HCT116 (cell line): ENCODE measurements around the gene ADARB1. TPM values are rescaled to one million over a fixed set of nuclear protein-coding genes. Genes with fewer than 3 reads are reported as not detected.

Experiments
- ATAC-seq: fragments of 200-7000 bp; cut with Tn5 transposase; 2 replicates; pipeline ENCODE4 v1.9.1; 2020; ENCODE audit warnings: mild to moderate bottlenecking, moderate library complexity
- BruUV-seq: library from RNA; stranded (reverse); fragments of 400-500 nt; replicated peaks from 2 replicates; lab custom pipeline; 2021; lab: Mats Ljungman, UMichigan
- CTCF ChIA-PET: fragments of 300-600 bp; sonication (Branson Sonifier 250); formaldehyde crosslinking; loops from one replicate; lab custom pipeline; 2021; ENCODE audit warnings: antibody characterized with exemption; lab: Charles Lee
- POLR2A ChIA-PET: fragments of 300-600, 350-600 bp; sonication (Branson Sonifier 250); formaldehyde crosslinking; loops from one replicate; lab custom pipeline; 2021; ENCODE audit warnings: antibody characterized with exemption; lab: Charles Lee
- RAD21 ChIA-PET, 2 experiments: fragments of 300-600 bp; sonication (Branson Sonifier 250); formaldehyde crosslinking; loops; one replicate each; lab custom pipeline; 2023; ENCODE audit warnings: low total read pairs in 2 of 2; ENCODE audit not compliant: uncharacterized antibody in 2 of 2, unreplicated experiment in 2 of 2, low non-redundant PET in 1 of 2; lab: Charles Lee
- DNase-seq: peaks from one replicate; pipeline ENCODE4 v3.0.0-alpha.2; 2010; ENCODE audit warnings: low read depth, low spot score
- H2AFZ ChIP-seq: fragments of 200-600 bp; shearing (Covaris generic), sonication (generic); 2 replicates; pipeline ENCODE4 v1.6.1; 2017; ENCODE audit warnings: low read depth, mixed run types, mixed read lengths, antibody characterized with exemption, low read length; ENCODE audit not compliant: poor library complexity, severe bottlenecking
- H3K27ac ChIP-seq: 2 replicates; pipeline ENCODE4 v1.5.1; 2012; ENCODE audit warnings: low read depth, low read length
- H3K27me3 ChIP-seq: fragments of 200-600 bp; sonication (generic); 2 replicates; pipeline ENCODE4 v1.6.1; 2016; ENCODE audit warnings: mixed run types, low read length, mixed read lengths; ENCODE audit not compliant: insufficient read depth
- H3K36me3 ChIP-seq, 2 experiments: fragments of 200-500 bp in 1 of 2; fragments of 200-600 bp in 1 of 2; sonication (Bioruptor generic) in 1 of 2; sonication (generic) in 1 of 2; 2 replicates each; pipeline versions ENCODE4 v1.5.1 to v1.6.1; 2014 to 2016; ENCODE audit warnings: low read length in 2 of 2, inconsistent platforms in 1 of 2, mixed read lengths in 1 of 2, mixed run types in 1 of 2; ENCODE audit not compliant: insufficient read depth in 2 of 2, control insufficient read depth in 1 of 2
- H3K4me1 ChIP-seq, 2 experiments: fragments of 200-600 bp in 1 of 2; sonication (generic) in 1 of 2; 2 replicates each; pipeline versions ENCODE4 v1.5.1 to v1.6.1; 2012 to 2017; ENCODE audit warnings: low read length in 2 of 2, inconsistent platforms in 1 of 2, mild to moderate bottlenecking in 1 of 2, mixed read lengths in 1 of 2, mixed run types in 1 of 2, moderate library complexity in 1 of 2; ENCODE audit not compliant: insufficient read depth in 2 of 2, control insufficient read depth in 1 of 2
- H3K4me2 ChIP-seq: fragments of 200-600 bp; sonication (generic); 2 replicates; pipeline ENCODE4 v1.6.1; 2017; ENCODE audit warnings: mixed run types, low read length, mixed read lengths
- H3K4me3 ChIP-seq, 2 experiments: fragments of 200-600 bp in 1 of 2; sonication (generic) in 1 of 2; replicated peaks in 1 of 2; 2 replicates each; pipeline ENCODE4 v1.5.1; 2011 to 2016; ENCODE audit warnings: low read length in 2 of 2, control low read depth in 1 of 2, low read depth in 1 of 2, mild to moderate bottlenecking in 1 of 2, mixed read lengths in 1 of 2, mixed run types in 1 of 2
- H3K79me2 ChIP-seq: fragments of 200-600 bp; sonication (generic); 2 replicates; pipeline ENCODE4 v1.6.1; 2017; ENCODE audit warnings: mild to moderate bottlenecking, mixed run types, low read length, moderate library complexity, mixed read lengths; ENCODE audit not compliant: insufficient read depth
- H3K9ac ChIP-seq: fragments of 200-600 bp; sonication (generic); 2 replicates; pipeline ENCODE4 v1.6.1; 2016; ENCODE audit warnings: low read length, mixed read lengths
- H3K9me2 ChIP-seq: fragments of 200-600 bp; sonication (generic), shearing (Covaris generic); 2 replicates; pipeline ENCODE4 v1.6.1; 2017; ENCODE audit warnings: mixed run types, mild to moderate bottlenecking, moderate library complexity; ENCODE audit not compliant: insufficient read depth
- H3K9me3 ChIP-seq, 2 experiments: fragments of 200-500 bp in 1 of 2; fragments of 200-600 bp in 1 of 2; sonication (Bioruptor generic) in 1 of 2; sonication (generic) in 1 of 2; 2 replicates each; pipeline ENCODE4 v1.6.1; 2014 to 2017; ENCODE audit warnings: low read length in 2 of 2, mixed read lengths in 2 of 2, inconsistent platforms in 1 of 2, low read depth in 1 of 2, mild to moderate bottlenecking in 1 of 2, mixed run types in 1 of 2, moderate library complexity in 1 of 2; ENCODE audit not compliant: control insufficient read depth in 1 of 2, insufficient read depth in 1 of 2
- H4K20me1 ChIP-seq: fragments of 200-600 bp; sonication (generic), shearing (Covaris generic); 2 replicates; pipeline ENCODE4 v1.6.1; 2017; ENCODE audit warnings: mixed run types, mild to moderate bottlenecking, moderate library complexity; ENCODE audit not compliant: insufficient read depth
- EGR1 ChIP-seq: IDR thresholded peaks from 2 replicates; pipeline ENCODE4 v1.6.1; 2012; ENCODE audit warnings: low read depth
- ELF1 ChIP-seq: IDR thresholded peaks from 2 replicates; pipeline ENCODE4 v1.6.1; 2012; ENCODE audit warnings: low read depth, borderline replicate concordance
- FOSL1 ChIP-seq: IDR thresholded peaks from 2 replicates; pipeline ENCODE4 v1.6.1; 2012; ENCODE audit warnings: low read depth
- JUND ChIP-seq: IDR thresholded peaks from 2 replicates; pipeline ENCODE4 v1.6.1; 2012
- MAX ChIP-seq: IDR thresholded peaks from 2 replicates; pipeline ENCODE4 v1.6.1; 2012
- POLR2A ChIP-seq: IDR thresholded peaks from 2 replicates; pipeline ENCODE4 v1.7.0; 2011; ENCODE audit warnings: borderline replicate concordance; ENCODE audit not compliant: insufficient read depth, insufficient read length; ENCODE audit errors: extremely low read depth
- SRF ChIP-seq: IDR thresholded peaks from 2 replicates; pipeline ENCODE4 v1.6.1; 2012; ENCODE audit warnings: low read depth
- ZNF274 ChIP-seq: fragments of 200-500 bp; sonication (Bioruptor generic); IDR thresholded peaks from 2 replicates; pipeline ENCODE4 v1.6.1; 2014; ENCODE audit warnings: mild to moderate bottlenecking, low read depth, low read length, inconsistent platforms
- intact Hi-C: fragments of 100-400 bp; cut with micrococcal nuclease; formaldehyde crosslinking; loops from 2 replicates; pipeline ENCODE4 v1.10.0; 2022
- total RNA-seq: library from RNA; stranded (reverse); gene quantifications from one replicate; pipeline ENCODE4 v1.2.1, GENCODE V29; 2021; ENCODE audit not compliant: unreplicated experiment

ADARB1 gene
- total RNA-seq, 1 experiment from 2014 or later: 13.5 TPM

- POLR2A ChIA-PET: no interaction called here
- DNase-seq: no peak
- intact Hi-C loops: no loop called here
Measured at GRCh38 chr21:45186709-45187108, 112.3 kb downstream of the ADARB1 start.

GRCh38 chr21:45187646-45188045 lies 113.3 kb downstream of the ADARB1 start:
- no TSS peak for BruUV-seq
- Histone ChIP-seq H3K79me2 (no peaks in the 10 kb centered on the region), H3K9me2 (no peaks in the 10 kb centered on the region), H4K20me1 (no peaks in the 10 kb centered on the region), H3K4me2 (no peak overlapping the region), H3K27ac (no peak overlapping the region), H3K4me1 (no peaks in the 10 kb centered on the region), H3K9ac (no peak overlapping the region), H3K36me3 (peaks cover 4 to 24% of the 10 kb centered on the region in 2 experiments; a peak in 3 of 4 replicates), H3K9me3 (peaks cover 20 to 30% of the 10 kb centered on the region in 2 experiments; a peak in 3 of 4 replicates), H2AFZ (no peak overlapping the region), H3K4me3 (no peak overlapping the region), H3K27me3 (no peaks in the 10 kb centered on the region)
- intact Hi-C loops: no loop called here
- POLR2A ChIA-PET: no interaction called here
- DNase-seq (no peak), ATAC-seq (no peak)
- RAD21 ChIA-PET: no interaction called here
- CTCF ChIA-PET: no interaction called here
- TF ChIP-seq SRF (no peak), MAX (no peak), POLR2A (no peak), FOSL1 (no peak), ELF1 (no peak), EGR1 (no peak)
- TF ChIP-seq, all 23 proteins: peak for 0

More at GRCh38 chr21:45186709-45187108, 112.3 kb downstream of the ADARB1 start:
- Histone ChIP-seq H4K20me1 (no peaks in the 10 kb centered on the region), H3K4me3 (no peak overlapping the region), H3K27me3 (no peaks in the 10 kb centered on the region), H3K9ac (no peak overlapping the region), H3K4me1 (no peaks in the 10 kb centered on the region), H3K9me3 (peaks cover 20 to 30% of the 10 kb centered on the region in 2 experiments; a peak in 3 of 4 replicates), H3K4me2 (no peak overlapping the region), H3K36me3 (peaks cover 4 to 24% of the 10 kb centered on the region in 2 experiments; a peak in 3 of 4 replicates), H3K9me2 (no peaks in the 10 kb centered on the region), H2AFZ (no peak overlapping the region), H3K27ac (no peak overlapping the region), H3K79me2 (no peaks in the 10 kb centered on the region)
- BruUV-seq: no TSS peak
- RAD21 ChIA-PET: no interaction called here
- no peak for ATAC-seq
- CTCF ChIA-PET: no interaction called here
- TF ChIP-seq JUND (no peak), FOSL1 (no peak), ZNF274 (no peak), EGR1 (no peak)
